SK-N-SH treated with all-trans-retinoic acid at 6 μM for 48 hours (cell line): ENCODE measurements around the gene TLR9.

Experiments used
- ATAC-seq: fragments of 200-7000 bp; cut with Tn5 transposase; 3 replicates; pipeline ENCODE4 v1.9.1; 2020; ENCODE audit warnings: mild to moderate bottlenecking, moderate library complexity
- BACH2 ChIP-seq: fragments of 250-450 bp; sonication (Bioruptor Pico); IDR thresholded peaks from 2 replicates; pipeline ENCODE4 v1.9.0; 2021; ENCODE audit warnings: mild to moderate bottlenecking, borderline replicate concordance
- CSDC2 ChIP-seq: fragments of 250-450 bp; sonication (Bioruptor Pico); IDR thresholded peaks from 2 replicates; pipeline ENCODE4 v1.5.0; 2020; ENCODE audit warnings: mild to moderate bottlenecking, moderate library complexity
- CSRNP3 ChIP-seq: fragments of 250-450 bp; sonication (Bioruptor Pico); IDR thresholded peaks from 2 replicates; pipeline ENCODE4 v1.5.1; 2021; ENCODE audit warnings: mild to moderate bottlenecking, moderate library complexity
- ESRRG ChIP-seq: fragments of 250-450 bp; sonication (Bioruptor Pico); IDR thresholded peaks from 2 replicates; pipeline ENCODE4 v1.6.1; 2021; ENCODE audit warnings: mild to moderate bottlenecking
- GLIS3 ChIP-seq: fragments of 250-450 bp; sonication (Bioruptor Pico); IDR thresholded peaks from 2 replicates; pipeline ENCODE4 v1.5.0; 2020; ENCODE audit warnings: mild to moderate bottlenecking, moderate library complexity
- ISL1 ChIP-seq: fragments of 250-450 bp; sonication (Bioruptor Pico); IDR thresholded peaks from 2 replicates; pipeline ENCODE4 v2.1.2; 2022; ENCODE audit warnings: mild to moderate bottlenecking, moderate library complexity
- OSR1 ChIP-seq: fragments of 250-450 bp; sonication (Bioruptor Pico); IDR thresholded peaks from 2 replicates; pipeline ENCODE4 v1.8.0; 2022; ENCODE audit warnings: moderate library complexity, mild to moderate bottlenecking, inconsistent platforms
- PATZ1 ChIP-seq: fragments of 250-450 bp; sonication (Bioruptor Pico); IDR thresholded peaks from 2 replicates; pipeline ENCODE4 v1.8.0; 2020; ENCODE audit warnings: mild to moderate bottlenecking, moderate library complexity, borderline replicate concordance
- POU6F1 ChIP-seq: fragments of 250-450 bp; sonication (Bioruptor Pico); IDR thresholded peaks from 2 replicates; pipeline ENCODE4 v1.8.0; 2021; ENCODE audit warnings: low read depth, mild to moderate bottlenecking, moderate library complexity, borderline replicate concordance
- PPARA ChIP-seq: fragments of 250-450 bp; sonication (Bioruptor Pico); IDR thresholded peaks from 2 replicates; pipeline ENCODE4 v1.5.0; 2020; ENCODE audit warnings: mild to moderate bottlenecking, borderline replicate concordance
- RARB ChIP-seq: fragments of 250-450 bp; sonication (Bioruptor Pico); IDR thresholded peaks from 2 replicates; pipeline ENCODE4 v1.8.0; 2021; ENCODE audit warnings: mild to moderate bottlenecking, moderate library complexity
- SNAI2 ChIP-seq: fragments of 250-450 bp; sonication (Bioruptor Pico); IDR thresholded peaks from 2 replicates; pipeline ENCODE4 v1.5.0; 2020; ENCODE audit warnings: mild to moderate bottlenecking, moderate library complexity
- TCF4 ChIP-seq: fragments of 250-450 bp; sonication (Bioruptor Pico); IDR thresholded peaks from 2 replicates; pipeline ENCODE4 v1.8.0; 2021; ENCODE audit warnings: mild to moderate bottlenecking, moderate library complexity, borderline replicate concordance
- TOX ChIP-seq: fragments of 250-450 bp; sonication (Bioruptor Pico); IDR thresholded peaks from 2 replicates; pipeline ENCODE4 v1.8.0; 2021; ENCODE audit warnings: mild to moderate bottlenecking, moderate library complexity, borderline replicate concordance
- TSHZ2 ChIP-seq: fragments of 250-450 bp; sonication (Bioruptor Pico); IDR thresholded peaks from 2 replicates; pipeline ENCODE4 v1.5.0; 2020; ENCODE audit warnings: mild to moderate bottlenecking, moderate library complexity
- ZC3H10 ChIP-seq: fragments of 250-450 bp; sonication (Bioruptor Pico); IDR thresholded peaks from 2 replicates; pipeline ENCODE4 v1.5.1; 2021; ENCODE audit warnings: mild to moderate bottlenecking, moderate library complexity
- ZFP3 ChIP-seq: fragments of 250-450 bp; sonication (Bioruptor Pico); IDR thresholded peaks from 2 replicates; pipeline ENCODE4 v1.5.0; 2020; ENCODE audit warnings: mild to moderate bottlenecking, moderate library complexity
- ZFP30 ChIP-seq: fragments of 450-650 bp; formaldehyde crosslinking; IDR thresholded peaks from 2 replicates; pipeline ENCODE4 v1.5.0; 2022; ENCODE audit warnings: mild to moderate bottlenecking, moderate library complexity
- ZNF565 ChIP-seq: fragments of 450-650 bp; formaldehyde crosslinking; conservative IDR thresholded peaks from 2 replicates; pipeline ENCODE4 v1.5.0; 2020; ENCODE audit warnings: low read depth, mild to moderate bottlenecking, moderate library complexity
- ZNF70 ChIP-seq: fragments of 450-650 bp; formaldehyde crosslinking; IDR thresholded peaks from 2 replicates; pipeline ENCODE4 v1.5.0; 2020; ENCODE audit warnings: mild to moderate bottlenecking, moderate library complexity
- ZNF8 ChIP-seq: fragments of 450-650 bp; formaldehyde crosslinking; IDR thresholded peaks from 2 replicates; pipeline ENCODE4 v1.5.0; 2020; ENCODE audit warnings: mild to moderate bottlenecking, moderate library complexity

Gene TLR9

GRCh38 chr3:52246728-52247408 lies 21.4 kb upstream of the TLR9 start:
- TF ChIP-seq RARB (CRISPR knock-in tag), result no peak
- no peak for TF ChIP-seq OSR1 (CRISPR knock-in tag)
- no peak for TF ChIP-seq TOX (CRISPR knock-in tag)
- no peak for TF ChIP-seq ZNF70 (CRISPR knock-in tag)
- no peak for TF ChIP-seq GLIS3
- no peak for TF ChIP-seq ZFP30
- peak; percentile 5; the same call in 2 of the 3 replicates for ATAC-seq

GRCh38 chr3:52246264-52246620 lies 20.8 kb upstream of the TLR9 start:
- peak; percentile 30 for ATAC-seq
- TF ChIP-seq PATZ1 (CRISPR knock-in tag) (no peak), RARB (CRISPR knock-in tag) (no peak), POU6F1 (CRISPR knock-in tag) (no peak), ESRRG (CRISPR knock-in tag) (no peak), TSHZ2 (CRISPR knock-in tag) (no peak), ZC3H10 (no peak), BACH2 (CRISPR knock-in tag) (no peak), OSR1 (CRISPR knock-in tag) (no peak), TCF4 (CRISPR knock-in tag) (no peak), TOX (CRISPR knock-in tag) (no peak), ZFP3 (CRISPR knock-in tag) (no peak), ZNF565 (CRISPR knock-in tag) (no peak), CSRNP3 (CRISPR knock-in tag) (no peak), ZNF8 (CRISPR knock-in tag) (no peak), PPARA (CRISPR knock-in tag) (no peak), SNAI2 (CRISPR knock-in tag) (no peak), CSDC2 (CRISPR knock-in tag) (no peak), ZNF70 (CRISPR knock-in tag) (no peak)

GRCh38 chr3:52245322-52246263 lies 20.1 kb upstream of the TLR9 start, which contains the start of gene PPM1M:
Gene PPM1M, plus strand, starts transcription at chr3:52245759. Its CDS starts 66 bp downstream, at chr3:52245825.
- peak; percentile 61 for ATAC-seq
- TF ChIP-seq SNAI2 (CRISPR knock-in tag), result peak; percentile 73; the same call in 1 of the 2 replicates
- TF ChIP-seq CSDC2 (CRISPR knock-in tag), result peak; percentile 44; the same call in 1 of the 2 replicates
- no peak for TF ChIP-seq POU6F1 (CRISPR knock-in tag)
- TF ChIP-seq TSHZ2 (CRISPR knock-in tag), result peak; percentile 28; the same call in 1 of the 2 replicates
- no peak for TF ChIP-seq ISL1 (CRISPR knock-in tag)
